GM19395 (cell line): ENCODE data around the gene SIK2.

Experiments
- ATAC-seq: cut with Tn5 transposase; IDR thresholded peaks from one replicate; pipeline ENCODE4 v1.9.1; 2021; ENCODE audit warnings: mild to moderate bottlenecking, moderate library complexity; ENCODE audit not compliant: unreplicated experiment

The SIK2 gene

DNA sequence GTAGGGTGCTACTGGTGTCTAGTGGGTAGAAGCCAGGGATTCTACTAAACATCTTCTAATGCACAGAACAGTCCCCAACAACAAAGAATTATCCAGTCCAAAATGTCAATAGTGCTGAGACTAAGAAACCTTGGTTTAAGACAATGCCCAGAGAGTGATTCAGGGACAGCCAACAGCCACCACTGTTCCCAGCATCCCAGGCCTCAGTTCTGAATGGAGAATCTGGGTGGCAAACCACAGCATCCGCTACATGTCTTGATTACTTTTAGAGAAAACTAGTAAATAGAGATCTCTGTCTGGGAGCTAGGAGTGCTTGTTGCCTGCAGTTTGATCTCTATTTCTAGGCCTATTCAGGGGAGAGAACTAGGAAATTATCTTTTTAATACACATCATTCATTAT, 20.9 kb upstream of the SIK2 start:
- ATAC-seq, result no peak

DNA sequence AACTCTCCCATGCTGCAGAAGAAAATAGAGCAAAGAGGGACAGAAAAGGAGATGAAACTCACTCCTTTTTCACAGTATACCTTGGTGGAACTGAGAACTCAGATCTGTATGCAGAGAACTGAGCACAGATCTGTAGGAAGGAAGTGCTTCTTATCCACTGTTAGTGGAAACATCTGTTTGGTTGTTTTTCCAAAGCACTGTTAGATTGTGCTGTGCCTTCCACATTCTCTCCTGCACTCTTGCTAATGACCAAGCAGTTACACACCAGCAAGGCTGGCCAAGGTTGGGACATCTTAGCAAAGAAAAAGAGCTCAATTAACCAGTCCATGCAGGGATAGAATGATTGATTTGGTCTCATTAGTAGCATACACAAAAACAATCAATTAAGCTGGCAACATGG, 20.1 kb upstream of the SIK2 start:
- no peak for ATAC-seq

DNA sequence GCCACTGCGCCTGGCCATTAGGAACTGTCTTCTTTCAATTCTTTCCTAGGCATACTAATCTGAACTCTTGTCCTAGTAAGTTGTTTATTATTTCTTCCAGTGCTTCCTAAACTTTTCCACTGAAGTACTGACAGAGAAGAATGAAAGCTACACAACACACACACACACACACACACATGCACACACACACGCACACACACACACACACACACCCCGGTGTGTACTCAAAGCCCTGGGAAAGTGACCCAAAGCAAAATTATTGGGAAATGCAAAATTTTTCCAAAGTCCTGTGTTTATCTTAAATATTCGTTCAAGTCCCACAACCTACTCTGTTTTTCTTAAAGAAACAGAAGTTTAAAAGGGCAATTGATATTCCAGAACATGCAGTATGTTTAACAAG, 19.4 kb upstream of the SIK2 start:
- no peak for ATAC-seq

DNA sequence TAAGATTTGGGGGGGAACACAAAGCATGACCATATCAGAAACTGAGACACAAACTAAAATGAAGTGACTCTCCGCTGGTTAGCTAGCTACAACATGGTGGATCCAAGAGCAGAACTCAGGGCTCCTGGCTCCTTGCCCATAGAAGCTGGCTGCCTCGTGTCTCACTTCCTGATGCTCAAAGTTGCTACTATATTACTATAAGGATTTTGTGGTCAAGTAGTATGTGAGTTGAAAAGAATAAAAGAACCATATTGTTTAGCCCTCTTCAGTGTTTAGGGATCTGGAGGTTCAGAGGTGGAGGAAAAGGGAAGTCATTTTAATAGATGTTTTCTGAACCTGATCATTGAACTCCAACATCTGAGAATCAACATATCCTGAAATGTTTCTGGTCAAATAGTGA, 16.9 kb upstream of the SIK2 start:
- no peak for ATAC-seq

DNA sequence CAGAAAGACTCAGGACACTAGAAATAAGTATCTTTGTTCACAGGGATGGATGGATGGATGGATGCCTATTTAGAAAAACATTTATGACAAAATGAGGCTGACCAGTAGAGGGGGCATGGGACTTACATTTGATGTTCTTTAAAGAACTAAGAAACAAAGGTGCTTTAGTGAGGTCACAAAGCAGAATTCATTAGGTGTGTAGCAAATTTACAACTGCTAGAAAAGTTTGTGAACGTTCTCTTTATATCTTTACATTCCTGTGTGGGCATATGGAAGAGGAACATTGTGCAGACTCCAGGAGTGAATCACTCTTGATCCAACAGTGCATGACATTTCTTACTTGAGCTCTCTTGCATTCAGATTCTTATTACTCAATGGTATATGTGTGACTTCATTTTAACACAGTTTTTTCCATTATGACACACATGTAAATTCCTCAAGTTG, 15.8 kb upstream of the SIK2 start:
- no peak for ATAC-seq

DNA sequence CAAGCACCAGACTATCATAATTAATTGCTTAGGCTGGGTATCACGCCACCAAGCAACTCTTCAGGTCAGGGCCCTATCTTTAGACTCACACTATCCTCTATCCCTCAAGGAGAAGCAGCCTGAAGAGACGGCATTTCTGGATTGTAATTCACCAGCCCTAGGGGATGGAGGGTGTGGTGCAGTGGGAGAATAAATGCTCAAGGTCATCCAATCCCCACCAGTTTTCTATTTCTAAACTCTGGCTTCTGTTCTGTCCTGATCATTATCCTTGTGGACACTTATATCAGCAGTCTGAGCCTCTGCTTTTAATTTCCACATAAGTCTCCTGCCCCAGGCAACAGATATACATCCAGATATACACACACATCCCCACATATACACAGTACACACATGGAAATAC, 13.1 kb upstream of the SIK2 start:
- ATAC-seq, result no peak

DNA sequence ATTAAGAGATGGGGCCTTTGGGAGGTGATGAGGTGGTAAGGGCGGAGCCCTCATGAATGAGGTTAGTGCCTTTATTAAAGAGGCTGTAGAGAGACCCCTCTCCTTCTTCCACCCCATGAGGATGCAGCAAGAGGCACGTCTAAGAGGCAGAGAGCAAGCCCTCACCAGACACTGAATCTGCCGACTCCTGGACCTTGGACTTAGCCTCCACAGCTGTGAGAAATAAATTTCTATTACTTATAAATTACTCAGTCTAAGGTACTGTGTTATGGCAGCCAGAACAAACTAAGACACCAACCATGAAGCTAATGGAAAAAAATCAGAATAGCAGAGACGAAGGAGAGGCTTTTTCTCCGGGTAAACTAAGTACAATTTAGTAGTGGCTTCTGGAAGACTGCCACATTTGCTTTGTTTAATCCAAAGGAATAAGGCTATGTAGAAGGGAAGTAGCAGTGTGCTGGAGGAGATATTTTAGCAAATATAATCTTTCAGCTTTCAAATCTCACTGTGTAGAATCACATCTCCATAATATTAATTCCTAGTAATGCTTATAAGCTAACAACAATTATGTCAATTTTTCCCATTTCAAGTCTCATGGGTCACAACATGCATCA, 12.3 kb upstream of the SIK2 start:
- ATAC-seq, result no peak

DNA sequence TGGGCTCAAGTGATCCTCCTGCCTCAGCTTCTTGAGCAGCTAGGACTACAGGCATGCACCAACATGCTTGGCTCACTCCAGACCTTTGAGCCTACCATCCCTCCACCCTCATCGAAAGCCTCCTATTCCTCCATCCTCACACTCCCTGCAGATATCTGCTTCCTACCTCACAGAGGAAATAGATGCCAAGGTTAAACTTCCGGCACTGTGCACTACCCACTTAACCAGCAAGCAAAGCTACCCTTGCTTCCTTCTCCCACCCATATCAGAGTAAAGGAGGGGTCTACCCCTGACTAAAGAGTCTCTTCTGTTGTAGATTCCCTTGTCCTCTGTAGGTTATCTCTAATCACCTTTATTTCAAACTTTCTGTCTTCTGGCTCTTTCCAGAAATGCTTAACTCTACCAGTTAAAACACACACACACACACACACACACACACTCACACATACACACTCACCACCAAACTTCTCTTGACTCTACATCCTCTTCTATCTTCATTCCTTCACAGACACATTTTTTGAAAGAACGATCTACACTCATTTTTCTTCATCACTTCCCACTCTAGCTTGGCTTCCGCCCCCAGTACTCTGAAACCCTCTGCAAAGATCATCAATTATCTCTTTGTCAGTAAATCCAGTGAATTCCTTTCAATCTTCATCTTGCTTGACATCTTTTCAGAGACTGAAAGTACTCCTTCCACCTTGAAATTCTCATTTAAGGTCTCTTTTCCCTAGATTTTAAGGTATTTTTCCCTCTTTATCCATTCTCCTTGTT, 10.9 kb upstream of the SIK2 start:
- ATAC-seq, result no peak

DNA sequence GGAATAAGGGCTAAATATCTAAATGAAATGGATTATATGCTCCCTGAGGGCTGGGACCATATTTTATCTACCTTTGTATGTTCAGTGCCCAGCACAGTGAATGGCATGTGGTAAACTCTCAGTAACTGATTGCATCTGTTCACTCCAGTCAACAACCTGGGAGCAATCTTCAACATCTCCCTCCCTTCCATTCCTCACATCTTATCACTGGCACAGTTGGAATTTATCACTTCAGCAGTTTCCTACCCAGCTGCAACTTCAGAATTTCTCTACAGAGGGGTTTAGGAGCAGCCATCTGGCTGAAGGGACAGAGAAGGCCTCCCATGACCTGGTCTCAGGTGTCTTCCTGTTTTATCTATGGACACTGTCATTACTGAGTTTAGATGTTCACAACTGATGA, 9.8 kb upstream of the SIK2 start:
- ATAC-seq, result no peak

DNA sequence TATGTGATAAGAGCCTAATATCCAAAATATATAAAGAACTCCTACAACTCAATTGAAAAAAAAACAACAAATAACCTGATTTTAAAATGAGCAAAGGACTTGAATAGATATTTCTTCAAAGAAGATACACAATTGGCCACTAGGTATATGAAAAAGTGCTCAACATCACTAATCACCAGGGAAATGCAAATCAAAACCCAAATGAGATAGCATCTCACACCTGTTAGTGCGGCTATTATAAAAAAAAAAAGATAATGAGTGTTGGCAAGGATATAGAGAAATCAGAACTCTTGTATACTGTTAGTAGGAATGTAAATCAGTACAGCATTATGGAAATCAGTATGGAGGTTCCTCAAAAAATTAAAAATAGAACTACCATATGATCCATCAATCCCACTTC, 5.9 kb upstream of the SIK2 start:
- ATAC-seq, result no peak

DNA sequence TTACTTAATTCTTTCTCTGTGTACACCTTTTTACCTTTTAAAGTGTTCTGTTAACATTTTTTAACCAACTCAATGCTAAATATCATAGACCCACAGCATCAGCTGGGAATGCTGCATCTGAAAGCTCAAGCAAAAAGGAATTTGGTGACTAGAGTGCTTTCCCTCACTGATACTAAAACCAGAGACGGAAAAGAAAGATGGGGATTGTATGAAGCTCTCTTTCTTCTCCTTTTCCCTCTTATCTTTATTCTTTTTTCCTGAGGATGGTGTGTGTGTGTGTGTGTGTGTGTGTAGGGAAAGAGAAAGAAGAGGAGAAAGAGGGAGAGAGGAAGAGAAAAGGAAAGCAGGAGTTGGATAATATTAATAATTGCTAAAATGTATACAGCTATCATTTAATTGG, 4.1 kb upstream of the SIK2 start:
- no peak for ATAC-seq

DNA sequence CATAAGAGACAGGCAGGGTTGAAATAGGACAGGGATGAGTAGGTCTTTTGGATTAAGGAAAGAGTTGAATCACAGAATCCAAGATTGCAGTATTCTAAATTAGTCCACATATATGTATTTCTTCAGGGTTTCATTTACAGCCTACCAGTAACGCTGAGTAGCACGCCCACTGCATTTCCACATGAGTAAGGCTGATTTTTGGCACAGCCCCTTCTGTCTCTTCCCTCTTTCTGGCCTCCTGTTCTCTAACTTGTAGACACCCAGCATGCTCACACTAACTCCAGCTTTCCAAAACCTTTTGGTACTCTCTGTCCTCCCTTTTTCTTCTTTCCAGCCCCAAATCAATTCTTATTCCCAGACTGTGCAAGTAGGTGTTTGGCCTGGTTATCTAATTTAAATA, 3.7 kb upstream of the SIK2 start:
- no peak for ATAC-seq

DNA sequence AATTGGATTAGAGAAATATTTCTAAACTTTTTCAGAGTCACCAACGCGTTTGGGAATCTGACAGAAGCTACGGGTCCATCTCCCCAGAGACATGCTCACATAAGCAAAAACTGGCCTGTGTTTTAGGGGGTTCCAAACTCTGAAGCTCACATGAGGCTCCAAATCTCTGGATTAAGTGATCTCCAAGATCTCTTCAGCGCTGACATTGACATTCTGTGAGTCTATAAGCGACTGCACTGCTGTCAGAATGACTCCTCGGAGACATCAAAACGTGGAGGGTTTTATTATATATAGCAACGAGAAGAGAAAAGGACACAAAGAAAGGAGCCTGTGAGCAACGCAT, 642 bp upstream of the SIK2 start:
- ATAC-seq, result no peak

DNA sequence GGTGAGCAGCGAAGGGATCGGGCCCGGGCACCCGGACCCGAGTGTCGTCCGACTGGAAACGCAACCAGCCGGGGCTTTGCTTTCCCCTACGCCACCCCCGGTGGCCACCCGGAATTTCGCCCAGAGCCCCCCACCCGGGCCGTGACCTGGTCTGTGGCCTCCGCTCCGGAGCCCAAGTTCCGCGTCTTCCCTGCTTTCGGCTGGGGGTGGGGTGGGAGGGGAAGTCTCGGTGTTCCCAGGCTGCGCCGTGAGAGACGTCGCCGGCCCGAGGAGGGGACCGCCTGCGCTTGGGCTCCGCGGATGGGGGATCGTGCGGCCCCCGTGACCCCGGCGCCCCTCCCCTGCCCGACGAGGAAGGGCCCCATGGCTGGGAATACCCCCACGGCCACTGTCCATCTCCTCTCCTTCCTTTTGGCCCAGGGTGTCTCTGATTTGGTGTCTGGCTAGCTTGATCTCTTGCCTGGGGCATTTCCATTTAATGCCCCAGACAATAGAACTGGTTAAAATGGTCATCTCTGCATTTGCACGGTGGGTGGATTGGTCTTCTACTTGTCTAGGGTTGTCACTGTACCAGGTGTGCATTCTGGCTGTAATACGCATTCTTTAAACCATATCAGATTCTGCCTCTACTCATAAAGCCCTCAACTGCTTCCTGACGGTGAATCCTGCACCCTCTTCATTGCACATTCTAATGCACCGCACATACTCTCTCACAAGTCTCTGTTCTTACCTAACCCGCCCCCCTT, 789 bp downstream of the SIK2 start:
- ATAC-seq, result peak; percentile 23

DNA sequence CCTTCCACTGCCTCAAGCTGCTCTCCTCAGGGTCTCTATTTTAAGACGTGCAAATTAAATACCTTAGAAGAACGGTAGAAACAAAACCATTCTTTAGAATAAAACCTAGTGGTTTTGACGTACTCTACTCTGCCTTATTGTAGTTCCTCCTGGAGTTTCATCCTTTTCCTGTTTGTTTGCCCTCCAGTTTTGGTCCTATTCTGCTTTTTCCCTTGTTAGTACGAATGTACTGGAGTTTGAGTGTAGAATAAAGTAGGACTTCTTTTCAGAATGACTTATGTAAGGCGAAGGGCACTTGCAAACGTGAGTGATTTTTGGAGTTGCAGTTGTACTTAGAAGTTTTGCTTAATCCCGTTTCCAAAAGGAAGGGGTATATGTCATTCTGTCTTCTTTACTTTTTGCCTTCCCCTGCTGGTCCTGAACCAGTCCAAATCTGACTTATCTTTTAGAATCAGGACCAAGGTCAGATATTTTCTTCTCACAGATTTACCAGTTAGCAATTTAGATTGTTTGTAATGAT, 1.4 kb downstream of the SIK2 start:
- no peak for ATAC-seq

DNA sequence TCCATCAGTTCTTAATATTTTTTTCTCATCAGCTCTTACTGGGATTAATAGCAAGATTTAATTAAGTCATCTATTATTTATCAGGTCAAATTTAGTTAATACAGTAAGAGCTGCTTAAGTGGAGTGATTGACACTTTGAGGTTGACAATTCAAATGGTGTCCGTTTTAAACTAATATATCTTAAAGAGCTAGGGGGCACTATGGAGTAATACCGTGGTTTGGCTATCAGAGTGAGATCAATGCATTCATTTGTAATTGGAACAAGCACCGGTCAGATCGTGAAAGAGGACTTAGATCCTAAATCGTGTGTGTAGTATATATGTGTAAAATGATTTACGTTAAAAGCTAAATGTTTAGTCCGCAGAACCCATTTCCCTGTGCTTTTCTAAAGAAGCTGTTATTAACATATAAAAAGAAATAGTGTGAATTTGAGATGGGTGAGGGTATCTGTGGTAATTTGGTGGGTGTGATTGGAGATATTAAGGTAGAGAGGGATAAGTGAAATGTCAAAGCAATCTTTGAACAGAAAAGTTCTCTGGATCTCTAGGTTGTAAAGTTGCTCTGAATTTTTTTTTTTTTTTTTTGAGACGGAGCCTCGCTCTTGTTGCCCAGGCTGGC, 2.3 kb downstream of the SIK2 start:
- ATAC-seq, result no peak

DNA sequence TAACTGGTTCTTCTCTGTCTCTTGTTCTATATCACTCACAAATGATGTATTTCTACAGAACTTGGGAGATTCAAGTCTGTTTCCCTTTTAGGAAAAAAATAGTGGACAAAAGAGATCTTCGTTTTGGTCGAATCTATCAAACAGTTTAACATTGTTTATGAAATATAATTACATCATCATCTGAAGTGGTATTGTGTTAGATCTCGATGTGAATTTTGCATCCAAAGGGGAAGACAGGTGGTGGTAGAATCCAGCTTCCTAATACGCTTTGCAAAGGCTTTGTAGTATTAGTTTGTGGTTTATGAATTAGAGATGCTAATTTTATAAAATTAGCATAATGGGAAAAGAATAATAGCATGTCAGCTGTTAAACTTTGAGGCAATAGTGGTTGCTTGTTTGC, 3.4 kb downstream of the SIK2 start:
- no peak for ATAC-seq

DNA sequence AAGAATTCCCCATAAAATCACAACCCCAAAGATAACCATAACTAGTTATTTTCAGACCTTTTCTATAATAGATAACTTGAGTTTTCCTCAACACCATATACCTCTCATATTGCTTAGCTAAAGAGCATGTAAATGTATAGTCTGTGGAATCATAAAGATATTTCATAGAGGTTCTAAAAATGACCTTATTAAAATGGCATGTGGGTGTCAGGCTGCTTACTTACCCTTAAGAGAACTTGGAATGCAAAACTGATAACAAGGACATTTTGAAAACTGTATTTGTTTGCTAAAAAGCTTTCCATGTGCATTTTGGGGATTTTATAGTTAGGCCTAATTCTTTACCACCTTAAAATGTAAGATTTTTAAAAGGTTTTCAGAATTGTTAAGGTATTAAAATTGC, 4.7 kb downstream of the SIK2 start:
- ATAC-seq, result no peak

DNA sequence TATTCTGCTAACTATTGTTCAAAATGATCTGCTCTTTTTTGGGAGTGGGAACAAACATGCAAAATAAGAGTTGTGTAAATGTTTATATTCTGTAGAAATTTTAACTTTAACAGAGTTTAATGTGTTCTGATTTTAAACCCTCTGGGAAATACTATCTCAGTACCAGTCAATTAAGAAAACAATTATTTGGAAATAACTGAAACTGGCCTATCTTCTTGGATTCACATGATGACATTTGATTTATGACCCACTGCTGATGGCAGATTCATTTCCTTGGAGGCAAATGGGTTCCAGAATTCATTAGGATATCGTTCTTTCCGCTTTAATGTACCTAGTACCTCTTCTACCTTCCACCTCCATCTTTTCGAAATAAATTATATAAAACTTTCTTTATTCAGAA, 5.5 kb downstream of the SIK2 start:
- ATAC-seq, result no peak

DNA sequence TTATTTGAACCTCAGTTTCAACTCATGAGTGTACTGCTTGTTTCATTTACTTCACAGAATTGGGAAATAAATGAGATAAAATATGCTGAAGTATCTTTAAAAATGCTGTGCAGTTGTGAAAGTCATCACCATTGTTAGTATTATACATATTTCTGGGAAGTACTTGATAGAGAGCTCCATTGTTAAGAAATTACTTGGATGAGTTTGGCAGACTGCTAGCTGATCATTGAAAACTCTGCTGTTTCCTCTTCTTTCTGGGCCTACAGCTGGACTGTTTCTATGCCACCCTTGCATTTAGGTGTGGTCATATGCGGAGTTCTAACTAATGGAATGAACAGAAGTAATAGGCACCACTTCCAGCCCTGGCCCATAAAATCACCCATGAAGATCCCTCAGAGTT, 10.0 kb downstream of the SIK2 start:
- no peak for ATAC-seq

DNA sequence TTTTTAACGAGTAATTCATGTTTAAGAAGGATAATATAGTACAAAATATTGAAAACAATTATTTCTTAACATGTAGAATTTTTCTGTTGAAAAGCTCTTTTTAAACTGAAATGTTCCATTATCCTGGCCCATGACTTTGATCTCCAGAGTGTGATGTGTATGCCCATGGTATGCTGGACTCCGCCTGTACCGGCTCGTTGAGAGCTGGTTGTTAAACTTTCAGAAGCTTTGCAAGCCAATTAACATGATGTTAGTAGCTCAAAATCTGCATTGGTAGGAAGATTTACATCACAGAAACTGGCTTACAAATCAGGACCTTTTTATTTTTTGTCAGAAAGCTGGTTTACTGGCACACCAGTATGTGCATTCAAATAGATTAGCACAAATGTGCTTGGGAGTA, 15.0 kb downstream of the SIK2 start:
- ATAC-seq, result no peak

DNA sequence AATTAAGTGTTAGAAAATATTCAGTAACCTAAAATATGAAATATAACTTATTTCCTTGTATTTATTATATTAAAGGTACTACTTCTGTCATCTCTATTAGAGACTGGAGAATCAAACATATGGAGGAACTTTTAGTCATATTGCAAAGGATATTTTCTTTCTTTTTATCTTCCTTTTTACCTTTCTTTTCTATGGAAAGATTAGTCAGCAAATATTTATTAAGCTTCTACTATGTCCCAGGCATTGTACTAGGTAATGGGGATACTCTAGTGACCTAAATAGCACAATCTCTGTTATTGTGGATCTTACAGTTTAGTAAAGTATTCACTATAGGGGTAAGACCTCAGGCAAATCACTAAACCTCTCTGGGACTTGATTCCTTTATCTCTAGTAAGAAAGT, 18.3 kb downstream of the SIK2 start:
- no peak for ATAC-seq
